PC-9 (cell line): ENCODE results near the gene FBXL14.

Experiments used
- CTCF ChIP-seq: fragments of 200-600 bp; sonication (generic); conservative IDR thresholded peaks from 2 replicates; pipeline ENCODE4 v1.6.1; 2017; ENCODE audit warnings: mixed run types, antibody characterized with exemption, mild to moderate bottlenecking, moderate library complexity
- EZH2 ChIP-seq: fragments of 200-600 bp; sonication (generic); IDR thresholded peaks from 2 replicates; pipeline ENCODE4 v1.8.0; 2017; ENCODE audit warnings: antibody characterized with exemption, low read depth

DNA sequence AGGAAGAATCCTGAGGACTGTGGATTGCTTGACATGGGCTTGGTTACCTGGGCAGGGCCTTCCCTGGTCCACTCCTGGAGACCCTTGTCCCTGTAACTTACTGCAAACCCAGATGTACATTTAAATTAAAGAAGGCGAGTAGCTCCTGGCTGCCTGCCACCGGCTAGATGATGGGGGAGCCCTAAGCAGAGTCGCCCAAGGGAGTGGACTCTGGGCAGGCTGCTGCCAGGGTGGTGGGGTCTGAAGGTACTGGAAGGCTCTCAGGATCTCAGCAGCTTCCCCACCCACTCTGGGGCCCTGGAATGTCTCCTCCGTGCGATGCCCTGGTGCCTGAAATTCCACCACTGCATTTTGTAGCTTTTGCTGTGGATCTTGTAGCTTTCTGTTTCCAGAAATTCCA is 74.7 kb downstream of the FBXL14 start:
- TF ChIP-seq CTCF, result no peak
- TF ChIP-seq EZH2, result no peak
